Transverse colon (tissue), 4 donors: ENCODE measurements around the gene RAPGEF2. TPM values are rescaled to one million over a fixed set of nuclear protein-coding genes. Genes with fewer than 3 reads are reported as not detected.

Experiments
- DNase-seq: peaks from one replicate; pipeline ENCODE4 v3.0.0-alpha.2; 2019
- H3K27ac ChIP-seq, 4 donors: fragments of 200-600 bp; sonication (generic); 2 replicates each; pipeline ENCODE4 v1.5.1; 2016 to 2018; ENCODE audit warnings: inconsistent platforms in 4 of 4
- H3K27me3 ChIP-seq: fragments of 200-600 bp; sonication (generic); 2 replicates; pipeline ENCODE4 v1.5.1; 2017; ENCODE audit warnings: inconsistent platforms
- H3K36me3 ChIP-seq, 4 donors: fragments of 200-600 bp; sonication (generic); 2 replicates each; pipeline ENCODE4 v1.5.1; 2017 to 2019; ENCODE audit warnings: inconsistent platforms in 4 of 4
- H3K4me1 ChIP-seq, 4 donors: fragments of 200-600 bp; sonication (generic); 2 replicates each; pipeline ENCODE4 v1.5.1; 2017 to 2020; ENCODE audit warnings: inconsistent platforms in 4 of 4
- H3K4me3 ChIP-seq, 4 donors: fragments of 200-600 bp; sonication (generic); 1 replicate in 1 of 4; 2 replicates in 3 of 4; pipeline versions ENCODE4 v1.5.1 to v1.6.1; 2017 to 2019; ENCODE audit warnings: inconsistent platforms in 4 of 4
- H3K9me3 ChIP-seq, 2 donors: fragments of 200-600 bp; sonication (generic); 2 replicates each; pipeline ENCODE4 v1.5.1; 2017 to 2019; ENCODE audit warnings: inconsistent platforms in 2 of 2
- CTCF ChIP-seq, 5 experiments: fragments of 200-600 bp in 3 of 5; fragments of 450-650 bp in 2 of 5; sonication (generic) in 3 of 5; IDR thresholded peaks; 1 replicate in 2 of 5; 2 replicates in 3 of 5; pipeline ENCODE4 v1.5.1; 2016 to 2017; ENCODE audit warnings: antibody characterized with exemption in 5 of 5, inconsistent platforms in 3 of 5, mild to moderate bottlenecking in 2 of 5, moderate library complexity in 1 of 5
- EP300 ChIP-seq: sonication (generic); formaldehyde crosslinking; IDR thresholded peaks from one replicate; pipeline ENCODE4 v1.6.1; 2017; ENCODE audit warnings: antibody characterized with exemption, low read depth
- POLR2A ChIP-seq: fragments of 450-650 bp; IDR thresholded peaks from one replicate; pipeline ENCODE4 v1.6.1; 2016; ENCODE audit warnings: antibody characterized with exemption, mild to moderate bottlenecking, moderate library complexity
- POLR2AphosphoS5 ChIP-seq, 3 donors: sonication (generic); formaldehyde crosslinking; IDR thresholded peaks; one replicate each; pipeline ENCODE4 v1.6.1; 2016; ENCODE audit warnings: antibody characterized with exemption in 3 of 3
- WGBS, 2 donors: methylation state at CpG; one replicate each; pipeline ENCODE4 v1.1.5; 2018; ENCODE audit warnings: low coverage in 1 of 2; 5-methylcytosine and 5-hydroxymethylcytosine counted together
- in situ Hi-C, 4 donors: fragments of 200-750 bp; cut with MboI; loops; one replicate each; pipeline versions ENCODE4 v1.15.0 to v1.15.1; 2017; ENCODE audit warnings: low sequenced_read_pairs in 3 of 4, low pct_ligation_motif_present in 1 of 4, low pct_unique_long_range_greater_than_20kb in 1 of 4
- intact Hi-C: fragments of 100-400 bp; cut with DNase I; formaldehyde crosslinking; loops from one replicate; pipeline ENCODE4 v1.15.1; 2023; ENCODE audit warnings: low total_unique reads
- total RNA-seq, 4 donors: library from RNA; depleted of rRNA; stranded (reverse); fragments of >200 nt; gene quantifications; one replicate each; pipeline ENCODE4 v1.1.0, GENCODE V29; 2016

Gene RAPGEF2
- 10 to 100 TPM; 23.3 to 64.8 (median 49.6) TPM for total RNA-seq

DNA sequence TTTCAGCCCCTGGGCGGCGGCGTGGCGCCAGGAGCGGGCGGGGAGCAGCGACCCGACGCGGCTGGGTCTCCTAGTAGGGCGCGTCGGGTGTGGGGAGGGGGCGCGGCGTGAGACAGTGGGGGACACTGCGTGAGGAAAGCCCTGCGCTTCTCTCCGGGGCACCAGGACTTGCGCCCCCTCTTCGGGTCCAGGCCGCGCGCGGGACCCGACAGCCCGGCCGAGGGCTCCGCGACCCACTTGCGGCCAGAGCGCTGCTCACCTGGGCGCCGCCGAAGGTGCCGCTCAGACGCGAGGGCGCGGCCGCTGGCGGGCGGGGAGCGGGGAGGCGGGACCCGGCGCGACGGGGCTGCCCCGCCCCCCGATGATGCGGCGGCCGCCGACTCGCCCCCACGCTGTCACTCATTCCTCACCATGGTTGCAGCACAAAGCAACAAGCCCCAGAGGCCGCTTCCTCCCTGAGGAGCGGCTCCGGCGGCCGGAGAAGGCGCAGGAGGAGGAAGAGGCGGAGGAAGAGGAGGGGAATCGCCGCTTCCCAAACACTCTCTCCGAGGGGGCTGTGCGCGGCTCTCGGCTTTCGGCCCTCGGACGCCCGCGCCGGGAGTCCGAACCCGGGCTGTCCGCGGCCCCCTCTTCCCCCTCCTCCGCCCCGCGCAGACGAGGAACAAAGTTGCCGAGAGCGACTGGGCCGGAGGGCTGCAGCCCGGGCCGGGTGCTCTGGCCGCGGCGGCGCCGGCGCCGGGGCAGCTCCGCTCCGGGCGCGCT, at the start of gene RAPGEF2:
Gene RAPGEF2 (plus strand): TSS at position 458 of the 762 bp plus-strand sequence. CDS start 1,084 bp downstream, outside the sequence.
- H3K4me1 ChIP-seq, result peaks cover 7 to 37% (median 17%) of the 10 kb centered on the region in 4 donors
- no peaks in the 10 kb centered on the region for H3K9me3 ChIP-seq
- no peaks in the 10 kb centered on the region for H3K27me3 ChIP-seq
- 0% methylated on average over 43 of the region's 100 CpGs; no CpG with 5 or more reads in 1 of the 2 donors for WGBS, 2 donors
- H3K27ac ChIP-seq, result peak within 1 kb of the TSS; percentile 97 to 100 (median 98)
- DNase-seq, result peak; percentile 94
- peak within 1 kb of the TSS; percentile 93 to 99 (median 95) for H3K4me3 ChIP-seq
- H3K36me3 ChIP-seq, result no peaks in the 10 kb centered on the region
- in situ Hi-C loops (no loop called here), intact Hi-C loops (loop anchor here (10.0 kb wide), 1 partner anchor 72 kb away; no protein-coding TSS in a partner anchor)
- TF ChIP-seq EP300 (no peak), POLR2A (peak; percentile 96), CTCF (IDR thresholded peaks at IDR 0.05) (peak in 1 of 5 experiments; percentile 6), POLR2AphosphoS5 (IDR thresholded peaks at IDR 0.05) (peak; percentile 98 to 99 (median 98))

GRCh38 chr4:159055833-159056232, 47.0 kb upstream of the RAPGEF2 start:
- Histone ChIP-seq H3K9me3 (no peaks in the 10 kb centered on the region), H3K27ac (no peak overlapping the region), H3K36me3 (no peaks in the 10 kb centered on the region), H3K4me3 (no peak overlapping the region), H3K27me3 (no peaks in the 10 kb centered on the region), H3K4me1 (peaks cover 0 to 4% (median 0%) of the 10 kb centered on the region in 4 donors)
- in situ Hi-C loops, result no loop called here
- TF ChIP-seq POLR2A (no peak), POLR2AphosphoS5 (IDR thresholded peaks at IDR 0.05) (no peak), CTCF (IDR thresholded peaks at IDR 0.05) (no peak), EP300 (no peak)
- DNase-seq, result no peak
- intact Hi-C loops, result no loop called here
- 86 to 94% methylated on average over 2 of the region's 2 CpGs for WGBS, 2 donors

GRCh38 chr4:159060161-159060560, 42.7 kb upstream of the RAPGEF2 start:
- H3K36me3 ChIP-seq, result no peaks in the 10 kb centered on the region
- in situ Hi-C loops, result no loop called here

More at GRCh38 chr4:159060161-159060560, 42.7 kb upstream of the RAPGEF2 start:
- WGBS, 2 donors, result 65 to 70% methylated on average over 3 of the region's 3 CpGs
- TF ChIP-seq CTCF (IDR thresholded peaks at IDR 0.05) (no peak), POLR2A (no peak), POLR2AphosphoS5 (IDR thresholded peaks at IDR 0.05) (no peak), EP300 (no peak)
- intact Hi-C loops, result no loop called here
- Histone ChIP-seq H3K9me3 (no peaks in the 10 kb centered on the region), H3K4me3 (no peak overlapping the region), H3K4me1 (no peaks in the 10 kb centered on the region), H3K27ac (no peak overlapping the region), H3K27me3 (no peaks in the 10 kb centered on the region)
- no peak for DNase-seq
